K562 (cell line): ENCODE measurements around the gene ANO10. TPM values are rescaled to one million over a fixed set of nuclear protein-coding genes. Genes with fewer than 3 reads are reported as not detected.

Experiments used
- ATAC-seq: fragments of 200-7000 bp; cut with Tn5 transposase; 3 replicates; pipeline ENCODE4 v1.9.1; 2020; ENCODE audit warnings: moderate library complexity
- BruUV-seq: library from RNA; stranded (reverse); fragments of 400-500 nt; replicated peaks from 2 replicates; lab custom pipeline; 2021; lab: Mats Ljungman, UMichigan
- CTCF ChIA-PET: fragments of 300-600 bp; formaldehyde crosslinking; extraction: SDS; loops from one replicate; lab custom pipeline; 2021; ENCODE audit warnings: low intra/inter-chr PET ratio; lab: Yijun Ruan, JAX
- POLR2A ChIA-PET: fragments of 300-600, 350-650 bp; sonication (Branson Sonifier 250); formaldehyde crosslinking; extraction: SDS; loops from one replicate; lab custom pipeline; 2021; ENCODE audit warnings: antibody characterized with exemption, inconsistent platforms; lab: Yijun Ruan, JAX
- DNase-seq, 4 experiments: peaks; one replicate each; pipeline versions ENCODE4 v3.0.0 to v3.0.0-alpha.2; 2011 to 2018; ENCODE audit warnings: low spot score in 3 of 4, mixed read lengths in 3 of 4; ENCODE audit errors: extremely low read depth in 1 of 4
- FAIRE-seq: peaks from 2 replicates; lab custom pipeline; 2011; peaks lifted over from hg19 to GRCh38; lab: Jason Lieb, UNC
- H2AFZ ChIP-seq: 2 replicates; pipeline ENCODE4 v1.6.0; 2011; ENCODE audit warnings: low read depth, low read length, control low read depth, inconsistent platforms
- H3K27ac ChIP-seq: fragments of 200-600 bp; 3 replicates; pipeline ENCODE4 v1.8.0; 2011; ENCODE audit warnings: low read depth, mild to moderate bottlenecking, control low read depth, inconsistent platforms, low read length, moderate library complexity, mixed read lengths; ENCODE audit errors: extremely low read depth
- H3K27me3 ChIP-seq, 2 experiments: fragments of 300-600 bp in 1 of 2; 2 replicates in 1 of 2; 3 replicates in 1 of 2; pipeline versions ENCODE4 v1.6.0 to v1.8.0; 2011; ENCODE audit warnings: inconsistent platforms in 2 of 2, low read length in 2 of 2, mild to moderate bottlenecking in 1 of 2, mixed read lengths in 1 of 2, moderate library complexity in 1 of 2; ENCODE audit not compliant: control insufficient read depth in 2 of 2, insufficient read depth in 2 of 2
- H3K36me3 ChIP-seq: fragments of 300-600 bp; 3 replicates; pipeline ENCODE4 v1.8.0; 2011; ENCODE audit warnings: mild to moderate bottlenecking, low read length, inconsistent platforms; ENCODE audit not compliant: control insufficient read depth, insufficient read depth
- H3K4me1 ChIP-seq, 2 experiments: fragments of 200-600 bp in 1 of 2; replicated peaks in 1 of 2; 2 replicates in 1 of 2; 3 replicates in 1 of 2; pipeline versions ENCODE4 v1.5.1 to v1.8.0; 2011; ENCODE audit warnings: inconsistent platforms in 2 of 2, low read length in 2 of 2, mild to moderate bottlenecking in 1 of 2, mixed read lengths in 1 of 2, moderate library complexity in 1 of 2; ENCODE audit not compliant: control insufficient read depth in 2 of 2, insufficient read depth in 2 of 2
- H3K4me2 ChIP-seq: 2 replicates; pipeline ENCODE4 v1.6.1; 2011; ENCODE audit warnings: low read length, control low read depth, inconsistent platforms, mixed read lengths; ENCODE audit not compliant: insufficient read depth
- H3K4me3 ChIP-seq: fragments of 200-600 bp; sonication (generic), shearing (Covaris generic); 2 replicates; pipeline ENCODE4 v1.5.1; 2016; ENCODE audit warnings: control low read depth, inconsistent platforms
- H3K79me2 ChIP-seq: fragments of 200-600 bp; 3 replicates; pipeline ENCODE4 v1.8.0; 2011; ENCODE audit warnings: low read length, inconsistent platforms; ENCODE audit not compliant: control insufficient read depth, insufficient read depth
- H3K9ac ChIP-seq, 2 experiments: 2 replicates each; pipeline versions ENCODE4 v1.6.0 to v1.6.1; 2011; ENCODE audit warnings: low read depth in 2 of 2, low read length in 2 of 2, control low read depth in 1 of 2, inconsistent platforms in 1 of 2, mild to moderate bottlenecking in 1 of 2, mixed read lengths in 1 of 2; ENCODE audit not compliant: insufficient read depth in 1 of 2
- H3K9me1 ChIP-seq: one replicate; pipeline ENCODE4 v1.6.0; 2011; ENCODE audit warnings: inconsistent platforms, mild to moderate bottlenecking, low read length, moderate library complexity; ENCODE audit not compliant: control insufficient read depth, insufficient read depth
- H3K9me3 ChIP-seq: replicated peaks from 2 replicates; pipeline ENCODE4 v1.5.1; 2011; ENCODE audit warnings: low read depth, low read length, inconsistent platforms; ENCODE audit not compliant: control insufficient read depth, insufficient read depth
- H4K20me1 ChIP-seq: replicated peaks from 2 replicates; pipeline ENCODE4 v1.6.1; 2011; ENCODE audit warnings: low read length, inconsistent platforms, mixed read lengths; ENCODE audit not compliant: control insufficient read depth, insufficient read depth
- BCL6 ChIP-seq: fragments of 250-450 bp; sonication (Bioruptor Pico); IDR thresholded peaks from 2 replicates; pipeline ENCODE4 v1.4.0; 2020
- EP400 ChIP-seq: fragments of 450-650 bp; IDR thresholded peaks from 2 replicates; pipeline ENCODE4 v1.6.1; 2017; ENCODE audit warnings: antibody characterized with exemption, mild to moderate bottlenecking, moderate library complexity
- EZH2 ChIP-seq: IDR thresholded peaks from 2 replicates; pipeline ENCODE4 v1.6.1; 2012; ENCODE audit warnings: low read depth, mild to moderate bottlenecking, inconsistent platforms, low read length, borderline replicate concordance
- GATAD2A ChIP-seq: fragments of 450-650 bp; IDR thresholded peaks from 2 replicates; pipeline ENCODE4 v1.6.1; 2017
- JUN ChIP-seq, 2 experiments: sonication (generic) in 1 of 2; formaldehyde crosslinking in 1 of 2; IDR thresholded peaks; 2 replicates each; pipeline versions ENCODE4 v1.6.1 to v1.8.0; 2012 to 2022; ENCODE audit warnings: borderline replicate concordance in 2 of 2, mild to moderate bottlenecking in 2 of 2, improper control_type of control experiment in 1 of 2, low read depth in 1 of 2, low read length in 1 of 2, missing genetic modification reagents in 1 of 2
- KAT8 ChIP-seq: fragments of 450-650 bp; IDR thresholded peaks from 2 replicates; pipeline ENCODE4 v1.6.1; 2016; ENCODE audit warnings: low read depth, mild to moderate bottlenecking
- PHB ChIP-seq: fragments of 250-450 bp; sonication (Bioruptor Pico); IDR thresholded peaks from 2 replicates; pipeline ENCODE4 v1.5.0; 2021
- POLR2G ChIP-seq: fragments of 200-400 bp; formaldehyde crosslinking; IDR thresholded peaks from 2 replicates; pipeline ENCODE4 v1.6.1; 2017; ENCODE audit warnings: low read depth, mild to moderate bottlenecking, antibody characterized with exemption, low read length, moderate library complexity
- RNF219 ChIP-seq: fragments of 250-450 bp; sonication (Bioruptor Pico); IDR thresholded peaks from 2 replicates; pipeline ENCODE4 v1.5.0; 2022; ENCODE audit warnings: mild to moderate bottlenecking
- SMC3 ChIP-seq: conservative IDR thresholded peaks from 2 replicates; pipeline ENCODE4 v1.6.1; 2011; ENCODE audit warnings: low read depth, low read length, improper control_type of control experiment; ENCODE audit not compliant: insufficient read depth
- SRF ChIP-seq, 2 experiments: fragments of 250-450, 450-650 bp in 1 of 2; sonication (Bioruptor Pico) in 1 of 2; sonication (generic) in 1 of 2; formaldehyde crosslinking; IDR thresholded peaks; 2 replicates each; pipeline versions ENCODE4 v1.5.0 to v1.5.1; 2020 to 2022; ENCODE audit warnings: mild to moderate bottlenecking in 1 of 2, missing genetic modification reagents in 1 of 2
- ZBTB26 ChIP-seq: fragments of 450-650 bp; formaldehyde crosslinking; IDR thresholded peaks from 2 replicates; pipeline ENCODE4 v1.4.0; 2022; ENCODE audit warnings: missing genetic modification characterization
- in situ Hi-C: fragments of 300-500 bp; cut with MboI; formaldehyde crosslinking; loops from 4 replicates; pipeline ENCODE4 v1.15.0; 2018; ENCODE audit warnings: inconsistent platforms, mixed read lengths
- intact Hi-C: fragments of 100-400 bp; cut with micrococcal nuclease; formaldehyde crosslinking; loops from 2 replicates; pipeline ENCODE4 v1.14.2; 2022
- polyA plus RNA-seq, 8 experiments: library from polyadenylated mRNA; depleted of rRNA in 4 of 8; stranded (reverse) in 5 of 8; unstranded in 3 of 8; fragments of >200 nt; fragmentation: Nextera tagmentation in 2 of 8; fragmentation: Illumina TruSeq in 1 of 8; extraction: Ambion mirVana in 2 of 8; extraction: Trizol in 1 of 8; gene quantifications; 2 replicates each; pipeline versions ENCODE4 v1.2.1 to v1.2.3, GENCODE V29; 2011 to 2014; ENCODE audit warnings: inconsistent platforms in 1 of 8, missing spikeins in 1 of 8
- total RNA-seq, 7 experiments: library from RNA; depleted of rRNA in 6 of 7; stranded (reverse); fragments of >200 nt in 6 of 7; fragmentation: Illumina TruSeq in 2 of 7; extraction: Trizol in 2 of 7; gene quantifications; 2 replicates each; pipeline versions ENCODE4 v1.2.1 to v1.2.3, GENCODE V29; 2011 to 2021; ENCODE audit warnings: low replicate concordance in 1 of 7

ANO10 gene
- total and polyA plus RNA-seq, 9 of the 15 experiments (the other 6 are each of a cell fraction or from before 2014, with no cell fraction given), result 6.4 to 46.0 (median 32.3) TPM

GRCh38 chr3:43435706-43436105 is 186.1 kb downstream of the ANO10 start:
- intact Hi-C loops, result no loop called here
- H3K27ac ChIP-seq, result no peak overlapping the region
- H3K36me3 ChIP-seq, result peaks cover 8% of the 10 kb centered on the region; the same call in 2 of the 3 replicates
- no peaks in the 10 kb centered on the region for H3K9me1 ChIP-seq
- no peak for DNase-seq
- H4K20me1 ChIP-seq, result no peaks in the 10 kb centered on the region
- ChIA-PET POLR2A (interaction anchor here (0.6 to 1.5 kb wide), 3 partner anchors 14 to 600 kb away, joined by 3 to 4 read pairs (median 3); no protein-coding TSS in a partner anchor), CTCF (no interaction called here)
- H3K9ac ChIP-seq, result no peak overlapping the region
- no peak for TF ChIP-seq SRF (CRISPR knock-in tag; IDR thresholded peaks at IDR 0.05)
- TF ChIP-seq BCL6 (CRISPR knock-in tag), result no peak
- no peak for TF ChIP-seq ZBTB26 (CRISPR knock-in tag)
- TF ChIP-seq GATAD2A, result no peak
- TF ChIP-seq EZH2, result no peak
- no peak for TF ChIP-seq SMC3
- TF ChIP-seq EP400, result no peak
- no peak for TF ChIP-seq PHB (CRISPR knock-in tag)
- TF ChIP-seq KAT8, result no peak
- TF ChIP-seq RNF219, result no peak
- no peak for TF ChIP-seq JUN (IDR thresholded peaks at IDR 0.05; ENCODE audit: borderline replicate concordance, low read depth, low read length)
- TF ChIP-seq JUN (CRISPR knock-in tag; IDR thresholded peaks at IDR 0.05; ENCODE audit: borderline replicate concordance), result no peak
- no peak for TF ChIP-seq POLR2G
- FAIRE-seq, result no peak
- in situ Hi-C loops, result no loop called here
- no peaks in the 10 kb centered on the region for H3K4me1 ChIP-seq
- no peaks in the 10 kb centered on the region for H3K9me3 ChIP-seq
- ATAC-seq, result no peak
- no TSS peak for BruUV-seq
- H3K27me3 ChIP-seq, result no peaks in the 10 kb centered on the region
- no peak overlapping the region for H3K4me2 ChIP-seq
- H3K79me2 ChIP-seq, result no peaks in the 10 kb centered on the region
- no peak overlapping the region for H2AFZ ChIP-seq
- no peak overlapping the region for H3K4me3 ChIP-seq
